ENCODE results near the gene GTPBP3. TPM values are rescaled to one million over a fixed set of nuclear protein-coding genes. Genes with fewer than 3 reads are reported as not detected.

GTPBP3 gene
- total and polyA plus RNA-seq, 2 of the 13 experiments (the other 11 are each of a cell fraction or from before 2014, with no cell fraction given), result 17.5 to 30.0 TPM

GRCh38 chr19:17390665-17391370 lies 53.5 kb downstream of the GTPBP3 start (continued):
- TF ChIP-seq DR1 (CRISPR knock-in tag; IDR thresholded peaks at IDR 0.05), result peak; percentile 27; the same call in 1 of the 2 replicates
- TF ChIP-seq ZMYM2 (CRISPR knock-in tag; IDR thresholded peaks at IDR 0.05), result no peak
- no peak for TF ChIP-seq HMGA1 (CRISPR knock-in tag; conservative IDR thresholded peaks at IDR 0.05)
- no peak for TF ChIP-seq EED (CRISPR knock-in tag; IDR thresholded peaks at IDR 0.05)
- TF ChIP-seq ZMYM4 (CRISPR knock-in tag; IDR thresholded peaks at IDR 0.05), result peak; percentile 85
- no peak for TF ChIP-seq TIGD3 (CRISPR knock-in tag; IDR thresholded peaks at IDR 0.05; ENCODE audit: borderline replicate concordance)
- no peak for TF ChIP-seq ZBTB4 (CRISPR knock-in tag; IDR thresholded peaks at IDR 0.05; ENCODE audit: borderline replicate concordance)
- no peak for TF ChIP-seq ZNF788 (CRISPR knock-in tag; IDR thresholded peaks at IDR 0.05; ENCODE audit: borderline replicate concordance)
- peak; percentile 42 for TF ChIP-seq TEAD3 (CRISPR knock-in tag; optimal IDR thresholded peaks at IDR 0.05; ENCODE audit: borderline replicate concordance)
- TF ChIP-seq MXD3 (CRISPR knock-in tag; IDR thresholded peaks at IDR 0.05), result peak; percentile 30; the same call in 1 of the 2 replicates
- TF ChIP-seq TFAP4 (IDR thresholded peaks at IDR 0.05; ENCODE audit: borderline replicate concordance, low read depth), result no peak; the same call in 1 of the 2 replicates
- no peak for TF ChIP-seq MLLT10 (CRISPR knock-in tag; IDR thresholded peaks at IDR 0.05)
- TF ChIP-seq ZNF878 (CRISPR knock-in tag; IDR thresholded peaks at IDR 0.05), result no peak
- TF ChIP-seq HOXA3 (CRISPR knock-in tag; IDR thresholded peaks at IDR 0.05), result peak; percentile 77
- TF ChIP-seq ZSCAN20 (CRISPR knock-in tag; IDR thresholded peaks at IDR 0.05; ENCODE audit: borderline replicate concordance), result peak; percentile 52; the same call in 1 of the 2 replicates
- TF ChIP-seq RAD21 (CRISPR knock-in tag; IDR thresholded peaks at IDR 0.05), result peak; percentile 87
- 0 out of 2 replicates have a peak, but pooled peaks have one; percentile 22 for TF ChIP-seq ERF (CRISPR knock-in tag; IDR thresholded peaks at IDR 0.05)
- TF ChIP-seq ZNF510 (CRISPR knock-in tag; IDR thresholded peaks at IDR 0.05; ENCODE audit: low read depth), result no peak
- TF ChIP-seq ZNF777 (CRISPR knock-in tag; IDR thresholded peaks at IDR 0.05), result peak; percentile 79
- TF ChIP-seq BRCA1 (CRISPR knock-in tag; IDR thresholded peaks at IDR 0.05), result no peak
- TF ChIP-seq SCMH1 (CRISPR knock-in tag; IDR thresholded peaks at IDR 0.05; ENCODE audit: borderline replicate concordance), result no peak
- no peak for TF ChIP-seq TCF12 (IDR thresholded peaks at IDR 0.05)
- TF ChIP-seq TCF12 (CRISPR knock-in tag; IDR thresholded peaks at IDR 0.05), result no peak
